NCI-H345 (cell line): Measurements from ENCODE around the gene TINAG.

Experiments used
- DNase-seq: peaks from one replicate; lab custom pipeline; 2025; lab: John Stamatoyannopoulos, UW

The TINAG gene

GRCh38 chr6:54308289-54308985 lies at the start of gene TINAG:
TINAG (plus strand) TSS chr6:54308441; CDS start chr6:54308551, 110 bp downstream.
- no peak for DNase-seq

DNA sequence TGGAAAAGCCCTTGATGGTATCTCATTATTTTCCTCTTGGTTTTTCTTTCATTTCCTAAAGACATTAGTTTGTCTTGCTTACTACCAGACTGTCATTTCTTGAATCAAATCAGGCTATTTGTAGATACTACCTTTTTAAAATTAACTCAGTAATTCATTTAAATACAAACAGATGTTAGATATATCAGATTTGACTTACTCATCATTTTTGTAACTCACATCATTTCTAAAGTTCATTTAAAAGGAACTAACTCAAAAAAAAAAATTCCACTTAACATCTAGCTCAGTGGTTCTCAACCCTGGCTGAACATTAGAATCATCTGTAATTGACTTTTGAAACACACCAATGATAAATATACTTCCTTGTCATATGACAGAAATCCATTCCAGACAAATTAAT lies 48.2 kb upstream of the TINAG start:
- no peak for DNase-seq

DNA sequence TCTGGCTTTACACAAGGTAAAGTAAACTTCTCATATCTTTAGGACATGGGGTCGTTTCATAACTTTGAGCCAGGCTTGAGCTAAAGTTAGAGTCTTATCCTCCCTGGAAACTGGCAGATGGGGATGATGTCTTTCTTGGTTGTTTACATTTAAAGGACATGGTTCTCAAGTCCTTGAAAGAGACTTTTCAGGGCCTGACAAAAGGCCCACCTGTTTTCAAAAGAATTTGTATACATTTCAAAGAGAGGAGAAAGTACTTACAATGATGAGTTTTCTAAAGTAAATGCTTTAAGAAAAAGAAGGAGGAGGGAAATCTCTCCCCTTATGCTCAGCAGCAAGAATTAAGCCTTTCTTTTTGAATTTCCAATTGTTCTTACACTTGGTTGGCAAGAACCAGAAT lies 45.7 kb upstream of the TINAG start:
- no peak for DNase-seq

DNA sequence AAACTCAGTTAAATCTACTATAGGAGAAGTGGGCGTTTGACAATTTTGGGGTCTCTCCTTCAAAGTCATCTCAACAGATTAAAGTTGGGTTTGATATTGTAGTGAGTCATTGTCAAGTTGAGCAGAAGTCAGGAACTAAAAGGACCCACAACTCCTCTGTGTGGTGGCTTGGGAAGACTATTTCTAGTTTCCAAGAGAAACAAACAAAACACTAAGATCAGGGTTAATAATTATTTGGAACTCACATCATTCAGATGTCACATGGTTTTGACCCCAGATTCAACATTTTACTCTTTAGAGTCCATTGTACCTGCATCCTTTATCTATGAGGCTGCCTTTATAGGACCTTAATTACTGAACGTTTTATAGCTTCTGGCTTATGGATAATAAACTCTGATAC lies 45.3 kb upstream of the TINAG start:
- no peak for DNase-seq

DNA sequence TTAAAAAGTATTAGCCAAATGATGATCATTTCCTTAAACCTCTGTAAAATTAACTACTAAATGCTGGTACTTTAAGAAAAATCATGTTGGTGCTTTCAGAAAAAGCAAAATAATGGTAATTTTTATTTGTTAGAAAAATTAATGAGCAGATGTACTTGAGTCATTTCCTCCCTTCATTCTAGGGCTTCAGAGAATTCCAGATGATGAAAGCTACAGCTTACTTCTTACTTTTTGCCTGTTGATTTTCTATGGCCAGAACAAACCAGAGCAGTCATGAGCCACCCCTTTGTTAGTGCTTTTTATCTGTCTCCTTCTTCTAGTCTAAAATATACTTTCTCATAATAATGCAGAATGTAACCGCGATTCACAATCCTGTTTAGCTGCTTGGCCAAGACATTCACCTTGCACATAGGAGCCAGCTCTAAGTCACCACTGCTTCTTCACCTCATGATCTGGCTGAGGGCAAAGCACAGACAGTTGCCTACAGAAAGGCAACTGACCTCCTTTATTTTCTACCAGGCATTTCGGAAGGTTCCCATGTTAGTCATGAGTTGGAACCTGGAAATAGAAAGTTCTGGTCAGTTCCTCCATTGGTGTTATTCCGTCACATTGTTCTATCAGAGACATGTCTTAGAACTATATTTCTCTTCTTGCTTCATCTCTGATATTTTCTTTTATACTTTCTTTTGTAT lies 43.5 kb upstream of the TINAG start:
- DNase-seq, result no peak

GRCh38 chr6:54266400-54266923 lies 41.8 kb upstream of the TINAG start:
- DNase-seq, result no peak

GRCh38 chr6:54267798-54268197 lies 40.4 kb upstream of the TINAG start:
- no peak for DNase-seq

DNA sequence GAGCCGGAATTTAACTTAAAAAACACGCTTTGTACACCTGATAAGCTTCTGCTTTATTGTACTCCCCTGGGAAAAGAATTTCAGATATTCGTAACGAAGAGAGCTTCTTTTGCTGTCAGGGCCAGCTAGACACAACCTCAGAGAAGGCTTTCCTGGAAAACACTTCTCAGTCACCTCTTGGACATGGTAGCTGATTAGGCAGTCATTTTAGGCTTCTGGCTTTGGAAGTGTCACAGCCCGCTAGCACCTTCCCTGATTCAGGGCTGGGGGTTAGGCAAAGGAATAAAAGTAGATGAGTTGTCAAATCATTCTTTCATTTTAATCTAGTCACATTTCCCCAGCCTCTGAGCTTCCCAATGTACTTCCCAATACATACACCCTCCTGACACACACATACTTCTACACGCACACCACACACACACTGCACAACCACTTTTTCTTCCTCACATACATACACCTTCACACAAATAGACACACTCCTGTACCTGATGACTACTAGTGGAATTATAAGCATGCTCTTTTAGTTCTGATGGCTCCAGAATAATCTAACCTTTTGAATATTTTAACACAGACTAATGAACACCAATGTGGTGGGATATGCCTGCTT lies 34.9 kb upstream of the TINAG start:
- DNase-seq, result no peak

DNA sequence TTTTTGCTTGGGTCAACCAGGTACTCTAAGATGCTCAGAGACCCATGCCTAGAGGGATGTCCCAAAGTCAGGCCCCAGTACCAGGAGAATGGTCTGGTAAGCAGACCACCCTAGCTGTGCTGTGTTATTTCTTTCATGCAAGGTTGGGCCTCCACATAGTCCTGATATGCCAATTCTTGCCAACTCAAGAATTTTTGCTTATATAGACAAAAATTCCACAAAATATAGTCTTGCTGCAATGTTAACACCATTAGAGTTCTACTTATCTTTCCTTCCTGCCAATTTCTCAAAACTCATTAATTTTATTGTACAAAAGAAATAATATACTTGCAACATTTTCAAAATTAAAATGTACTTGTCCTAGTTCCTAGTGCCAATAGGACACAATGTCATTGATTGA lies 33.9 kb upstream of the TINAG start:
- no peak for DNase-seq

DNA sequence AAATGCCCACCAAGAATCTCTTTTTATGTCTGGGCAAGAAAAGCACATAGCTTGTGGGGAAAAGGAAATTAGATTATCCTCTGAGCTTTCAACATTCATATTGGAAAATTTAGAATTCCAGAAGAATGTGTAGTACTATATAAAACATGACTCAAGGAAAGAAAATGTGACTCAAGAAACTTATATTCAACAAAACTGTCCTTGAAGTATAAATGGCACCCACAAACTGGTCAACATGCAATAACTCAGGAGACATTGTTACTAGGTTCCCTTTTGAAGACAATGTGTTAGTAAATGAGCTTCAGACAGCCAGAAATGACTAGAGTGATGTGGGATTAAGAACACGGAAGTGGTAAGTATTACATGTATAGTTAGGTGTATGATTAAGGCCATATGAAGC lies 26.1 kb upstream of the TINAG start:
- DNase-seq, result no peak

GRCh38 chr6:54284161-54284860 lies 23.9 kb upstream of the TINAG start:
- no peak for DNase-seq

DNA sequence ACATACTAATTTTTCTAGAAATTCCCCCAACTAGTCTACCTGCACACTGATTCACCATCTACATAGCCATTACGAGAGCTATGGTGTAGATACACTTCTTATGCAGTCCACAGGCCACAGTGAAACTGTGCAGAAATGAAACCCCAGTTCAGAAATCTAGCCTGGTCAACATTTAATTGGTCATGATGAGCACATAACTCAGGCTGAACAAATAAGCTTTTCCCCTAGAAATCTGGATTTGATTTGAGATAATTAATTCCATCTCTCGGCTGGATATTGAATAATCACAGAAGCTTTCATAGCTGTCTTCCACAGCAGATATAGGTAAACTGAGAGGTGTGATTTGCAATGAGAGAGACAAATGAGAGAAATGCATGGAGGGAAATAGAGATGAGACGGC lies 22.6 kb upstream of the TINAG start:
- no peak for DNase-seq

GRCh38 chr6:54286141-54286540 lies 22.1 kb upstream of the TINAG start:
- no peak for DNase-seq

DNA sequence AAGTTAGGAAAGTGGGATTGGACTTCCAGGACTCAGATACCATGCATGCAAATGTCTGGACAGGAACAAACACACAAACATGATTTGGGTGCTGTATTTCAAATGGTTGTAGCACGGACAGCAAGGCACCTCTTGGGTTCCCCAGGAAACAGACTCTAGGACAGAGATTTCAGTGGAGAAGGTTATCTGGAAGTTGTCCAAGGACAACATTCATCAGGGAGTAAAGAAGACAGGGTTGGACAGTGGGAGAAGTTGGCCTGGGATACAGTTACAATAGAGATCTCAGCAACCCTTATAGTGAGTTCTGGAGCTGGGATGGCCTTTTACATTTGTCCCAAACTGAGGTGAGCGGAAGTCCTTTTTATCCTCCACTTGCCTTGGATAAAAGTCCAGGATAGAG lies 19.8 kb upstream of the TINAG start:
- DNase-seq, result no peak

- no peak for DNase-seq
These were observed 18.8 kb upstream of the TINAG start for GRCh38 chr6:54289426-54289825.

DNA sequence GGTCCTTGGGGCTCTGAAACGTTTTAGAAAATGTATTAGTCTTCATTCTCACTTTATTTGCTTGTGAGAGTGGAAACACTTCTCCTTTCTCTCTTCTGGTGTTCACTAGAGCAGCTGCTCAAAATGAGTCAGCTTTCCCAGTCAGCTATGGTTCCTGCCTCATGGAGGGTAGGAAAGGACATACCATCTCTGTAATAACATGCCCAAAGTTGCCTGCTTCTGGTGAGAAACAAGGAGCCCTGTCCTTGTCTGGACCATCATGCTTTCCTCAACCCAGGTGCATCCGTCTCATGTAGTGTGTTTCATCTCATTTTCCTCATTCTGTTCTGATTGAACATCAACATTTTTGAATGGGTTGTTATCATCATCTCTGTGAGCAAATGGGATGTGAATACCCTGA lies 17.1 kb upstream of the TINAG start:
- DNase-seq, result no peak

DNA sequence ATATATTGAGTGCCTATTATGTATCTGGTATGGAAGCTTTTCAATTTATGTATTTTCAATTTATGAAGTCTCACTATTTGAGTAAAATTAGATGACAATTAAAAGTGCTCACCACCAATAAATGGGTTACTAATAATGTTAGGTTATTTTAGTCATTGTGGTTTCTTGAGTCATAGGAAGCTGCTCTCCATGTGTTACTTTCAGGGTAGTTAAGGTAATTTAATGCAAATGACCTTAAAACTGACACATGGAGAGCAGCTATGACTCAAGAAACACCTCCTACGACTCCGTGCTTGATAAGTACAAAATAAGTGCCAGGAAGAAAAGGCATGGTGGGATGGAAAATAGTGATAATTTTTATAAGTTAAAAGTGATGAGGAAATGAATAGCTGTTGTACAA lies 16.5 kb upstream of the TINAG start:
- no peak for DNase-seq

DNA sequence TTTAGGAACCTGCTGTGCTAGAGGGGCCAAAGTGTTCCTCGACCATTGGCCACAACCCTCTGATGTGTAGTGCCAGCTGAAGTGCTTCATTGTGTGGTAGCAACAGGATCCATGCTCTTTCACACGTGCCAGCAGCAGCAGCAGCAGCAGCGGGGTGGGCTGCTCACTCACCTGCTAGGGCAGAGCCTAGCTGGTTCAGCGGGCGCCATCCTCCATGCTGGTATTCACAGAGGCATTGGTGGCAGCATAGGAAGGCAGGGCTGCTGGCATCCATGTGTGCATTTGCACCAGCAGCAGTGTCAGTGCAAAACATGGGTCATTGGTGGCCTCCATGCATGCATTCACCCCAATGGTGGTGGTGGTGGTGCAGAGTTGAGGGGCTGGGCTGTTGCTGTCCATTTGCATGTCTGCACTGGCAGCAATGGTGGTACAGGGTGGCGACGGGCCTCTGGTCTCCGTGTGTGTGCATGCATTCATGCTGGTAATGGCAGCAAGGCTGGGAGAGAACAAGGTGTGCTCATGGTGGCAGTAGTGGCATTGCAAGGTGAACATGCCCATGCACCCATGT lies 13.2 kb upstream of the TINAG start:
- DNase-seq, result no peak

- no peak for DNase-seq
These were observed 8.5 kb upstream of the TINAG start for GRCh38 chr6:54299542-54300269.

DNA sequence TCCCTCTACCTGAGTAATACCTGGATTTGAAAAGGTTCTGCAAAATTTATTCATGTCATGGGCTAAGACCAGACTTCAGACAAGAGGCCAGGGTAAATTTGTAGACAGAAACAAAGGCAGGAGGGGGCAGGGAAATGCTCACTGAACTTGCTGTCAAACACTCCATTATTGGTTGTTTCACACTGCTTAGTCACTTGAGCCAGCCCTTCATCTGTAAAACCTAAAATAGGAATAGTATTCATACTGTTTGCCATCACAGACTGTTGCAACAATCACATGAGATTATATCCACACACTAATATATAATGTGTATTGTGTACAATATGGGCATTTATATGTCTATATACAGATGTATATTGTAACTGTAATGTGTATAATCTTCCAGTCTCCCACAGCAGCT lies 6.5 kb upstream of the TINAG start:
- no peak for DNase-seq

GRCh38 chr6:54307439-54307910 lies 766 bp upstream of the TINAG start:
- no peak for DNase-seq

DNA sequence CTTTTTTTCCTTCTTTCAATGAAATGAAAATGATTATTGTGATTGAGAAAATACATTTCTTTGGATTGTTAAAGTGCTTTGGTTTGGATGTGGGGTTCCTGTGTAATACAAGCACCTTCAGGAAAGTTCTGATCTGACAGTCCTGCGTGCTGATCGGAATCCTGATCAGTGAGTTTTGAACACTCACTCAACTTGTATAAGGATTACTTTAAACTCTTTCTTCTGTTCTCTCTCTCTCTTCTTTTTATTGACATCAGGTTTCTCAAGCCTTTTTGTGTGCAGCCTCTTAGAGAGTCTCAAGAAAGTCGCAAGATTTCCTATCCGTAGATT lies 710 bp downstream of the TINAG start:
- DNase-seq, result no peak
